Measurements from ENCODE around the gene STX5. TPM values are rescaled to one million over a fixed set of nuclear protein-coding genes. Genes with fewer than 3 reads are reported as not detected.
"Not testable (repeated sequence)": the region's sequence is repeated elsewhere in the genome, so short reads cannot be mapped to it uniquely, and the experiment has no call there.

The STX5 gene
- total RNA-seq, 2 donors from 2014 or later: 15.2 to 24.7 TPM

GRCh38 chr11:62842171-62842741, 10.4 kb upstream of the STX5 start:
- Histone ChIP-seq H3K4me1 (peaks cover 0 to 26% of the 10 kb centered on the region in 2 donors), H3K4me3 (peak overlapping the region; percentile 35 to 94), H3K27me3 (no peaks in the 10 kb centered on the region), H3K36me3 (no peaks in the 10 kb centered on the region), H3K27ac (peak overlapping the region; percentile 96 to 97), H3K9me3 (no peaks in the 10 kb centered on the region)
- peak; percentile 61 for DNase-seq (ENCODE audit: low spot score)
- TF ChIP-seq CTCF (IDR thresholded peaks at IDR 0.05): no peak

- no peaks in the 10 kb centered on the region for H3K36me3 ChIP-seq
- DNase-seq (ENCODE audit: low spot score): peak; percentile 92
- H3K4me1 ChIP-seq: peaks cover 0 to 26% of the 10 kb centered on the region in 2 donors
- peak overlapping the region; percentile 69 to 94 for H3K4me3 ChIP-seq
- no peaks in the 10 kb centered on the region for H3K27me3 ChIP-seq
- no peak for TF ChIP-seq CTCF (IDR thresholded peaks at IDR 0.05)
- peak overlapping the region; percentile 96 to 97 for H3K27ac ChIP-seq
- H3K9me3 ChIP-seq: no peaks in the 10 kb centered on the region
Observed at GRCh38 chr11:62841361-62842170, 9.7 kb upstream of the STX5 start.

GRCh38 chr11:62840721-62841360, 9.0 kb upstream of the STX5 start:
- peak; percentile 89 for DNase-seq (ENCODE audit: low spot score)
- H3K9me3 ChIP-seq, H3K27me3 ChIP-seq, H3K36me3 ChIP-seq: not testable (repeated sequence)
- peak overlapping the region; percentile 96 to 97 for H3K27ac ChIP-seq
- H3K4me3 ChIP-seq: peak overlapping the region; percentile 69 to 94
- peaks cover 0 to 26% of the 10 kb centered on the region in 2 donors for H3K4me1 ChIP-seq

- no peak for TF ChIP-seq CTCF (IDR thresholded peaks at IDR 0.05)
- H3K4me1 ChIP-seq: peaks cover 0 to 26% of the 10 kb centered on the region in 2 donors
- peak within 1 kb of the TSS; percentile 96 to 97 for H3K27ac ChIP-seq
- H3K9me3 ChIP-seq: no peaks in the 10 kb centered on the region
- H3K4me3 ChIP-seq: peak within 1 kb of the TSS; percentile 69 to 94
- H3K36me3 ChIP-seq: peaks cover 17% of the 10 kb centered on the region
- peak; percentile 94 for DNase-seq (ENCODE audit: low spot score)
- no peaks in the 10 kb centered on the region for H3K27me3 ChIP-seq
Observed at GRCh38 chr11:62839050-62839945, 7.4 kb upstream of the STX5 start, which contains the start of gene WDR74. TSS of gene WDR74 (minus strand) at chr11:62839590. CDS start at chr11:62839570, 20 bp downstream.

GRCh38 chr11:62835336-62835735, 3.5 kb upstream of the STX5 start:
- Histone ChIP-seq H3K4me3 (no peak overlapping the region), H3K36me3 (peaks cover 25% of the 10 kb centered on the region), H3K9me3 (no peaks in the 10 kb centered on the region), H3K27ac (no peak overlapping the region), H3K4me1 (peaks cover 0 to 38% of the 10 kb centered on the region in 2 donors), H3K27me3 (no peaks in the 10 kb centered on the region)
- TF ChIP-seq CTCF (IDR thresholded peaks at IDR 0.05): no peak
- DNase-seq (ENCODE audit: low spot score): no peak
